ENCODE results near the gene FBN2.

GRCh38 chr5:128234928-128235641 lies 303.0 kb downstream of the FBN2 start:
- TF ChIP-seq CTCF (IDR thresholded peaks at IDR 0.05) (no peak), POLR2AphosphoS5 (IDR thresholded peaks at IDR 0.05; ENCODE audit: insufficient read depth in 1 of 2, low read depth in 1 of 2) (no peak), POLR2A (IDR thresholded peaks at IDR 0.05) (no peak)
